T-cell (primary cell): Measurements from ENCODE around the gene ELMO1. TPM values are rescaled to one million over a fixed set of nuclear protein-coding genes. Genes with fewer than 3 reads are reported as not detected.

Source experiments
- ATAC-seq, 4 experiments: fragments of 200-7000 bp in 3 of 4; fragments of 150-1000 bp in 1 of 4; cut with Tn5 transposase; replicated peaks in 1 of 4; 1 replicate in 3 of 4; 2 replicates in 1 of 4; pipeline ENCODE4 v1.10.0; 2021; ENCODE audit warnings: moderate library complexity in 3 of 4, mild to moderate bottlenecking in 2 of 4, moderate number of reproducible peaks in 1 of 4
- CTCF ChIA-PET, 2 donors: fragments of 300-600 bp; sonication (Branson Sonifier 250); formaldehyde crosslinking; loops; one replicate each; lab custom pipeline; 2022; ENCODE audit warnings: antibody characterized with exemption in 2 of 2; lab: Charles Lee
- POLR2A ChIA-PET, 2 donors: fragments of 300-600 bp; sonication (Branson Sonifier 250); formaldehyde crosslinking; loops; one replicate each; lab custom pipeline; 2022; ENCODE audit warnings: antibody characterized with exemption in 2 of 2; lab: Charles Lee
- DNase-seq, 35 experiments: peaks; one replicate each; pipeline versions ENCODE4 v3.0.0 to v3.0.0-alpha.2; 2013 to 2023
- H3K27ac ChIP-seq: one replicate; pipeline ENCODE4 v1.5.1; 2013; ENCODE audit warnings: low read length
- H3K27me3 ChIP-seq, 2 experiments: replicated peaks in 1 of 2; 1 replicate in 1 of 2; 2 replicates in 1 of 2; pipeline versions ENCODE4 v1.6.1 to v1.7.0; 2013; ENCODE audit warnings: low read length in 1 of 2, mixed read lengths in 1 of 2; ENCODE audit not compliant: control insufficient read depth in 2 of 2, insufficient read depth in 2 of 2; ENCODE audit errors: extremely low read depth in 1 of 2
- H3K36me3 ChIP-seq, 2 donors: 1 replicate in 1 of 2; 2 replicates in 1 of 2; pipeline versions ENCODE4 v1.6.1 to v1.7.0; 2013; ENCODE audit warnings: low read length in 1 of 2; ENCODE audit not compliant: control insufficient read depth in 2 of 2, insufficient read depth in 1 of 2; ENCODE audit errors: extremely low read depth in 1 of 2
- H3K4me1 ChIP-seq, 2 experiments: 1 replicate in 1 of 2; 2 replicates in 1 of 2; pipeline versions ENCODE4 v1.6.1 to v1.7.0; 2013; ENCODE audit warnings: low read length in 2 of 2, mixed read lengths in 1 of 2; ENCODE audit not compliant: insufficient read depth in 2 of 2, control insufficient read depth in 1 of 2; ENCODE audit errors: extremely low read depth in 1 of 2
- H3K4me3 ChIP-seq, 2 donors: 1 replicate in 1 of 2; 2 replicates in 1 of 2; pipeline versions ENCODE4 v1.5.1 to v1.7.0; 2013; ENCODE audit warnings: mild to moderate bottlenecking in 2 of 2, low read length in 1 of 2, moderate library complexity in 1 of 2; ENCODE audit not compliant: control insufficient read depth in 1 of 2; ENCODE audit errors: extremely low read depth in 1 of 2
- H3K9me3 ChIP-seq: 2 replicates; pipeline ENCODE4 v1.7.0; 2013
- H3K27ac Mint-ChIP-seq, 2 donors: one replicate each; pipeline ENCODE4 v1.8.0; 2020 to 2021; ENCODE audit warnings: mild to moderate bottlenecking in 2 of 2, mixed read lengths in 2 of 2
- H3K27me3 Mint-ChIP-seq, 2 donors: one replicate each; pipeline ENCODE4 v1.8.0; 2021 to 2022; ENCODE audit warnings: mixed read lengths in 2 of 2
- H3K36me3 Mint-ChIP-seq: one replicate; pipeline ENCODE4 v1.8.0; 2021; ENCODE audit warnings: mixed read lengths
- H3K4me1 Mint-ChIP-seq, 3 donors: one replicate each; pipeline ENCODE4 v1.8.0; 2020 to 2022; ENCODE audit warnings: mixed read lengths in 3 of 3, mild to moderate bottlenecking in 1 of 3
- H3K4me3 Mint-ChIP-seq, 3 donors: one replicate each; pipeline ENCODE4 v1.8.0; 2020 to 2022; ENCODE audit warnings: mild to moderate bottlenecking in 3 of 3, mixed read lengths in 3 of 3, moderate library complexity in 3 of 3
- H3K9me3 Mint-ChIP-seq, 3 donors: one replicate each; pipeline ENCODE4 v1.8.0; 2020 to 2022; ENCODE audit warnings: mixed read lengths in 3 of 3
- WGBS: methylation state at CpG from one replicate; pipeline ENCODE4 v1.1.5; 2013; ENCODE audit warnings: missing lambda C conversion rate; ENCODE audit not compliant: insufficient coverage; 5-methylcytosine and 5-hydroxymethylcytosine counted together
- total RNA-seq, 35 experiments: library from RNA in 6 of 35; stranded (reverse) in 6 of 35; fragments of 120-200 nt in 1 of 35; gene quantifications; one replicate each; pipeline versions ENCODE4 v1.2.1 to v1.2.4 and lab custom pipeline; 2013 to 2026

ELMO1 gene
- total RNA-seq, 5 donors from 2014 or later (not counting 1 experiment from before 2014, with no cell fraction given), result 101 to 149 (median 113) TPM

- H3K9me3 ChIP-seq, result no peaks in the 10 kb centered on the region
- Mint-ChIP-seq H3K9me3 (no peaks in the 10 kb centered on the region), H3K4me1 (peaks cover 18 to 19% (median 18%) of the 10 kb centered on the region in 3 donors), H3K27me3 (no peaks in the 10 kb centered on the region), H3K4me3 (no peak overlapping the region), H3K36me3 (peaks cover 25% of the 10 kb centered on the region), H3K27ac (no peak overlapping the region)
- H3K27ac ChIP-seq, result no peak overlapping the region
- no peak overlapping the region for H3K4me3 ChIP-seq
- POLR2A ChIA-PET, result interaction anchor here in 1 of 2 donors (0.6 kb wide), 1 partner anchor 81 kb away, joined by 3 read pairs; no protein-coding TSS in a partner anchor
- ATAC-seq (no peak), DNase-seq (no peak)
- H3K27me3 ChIP-seq, result no peaks in the 10 kb centered on the region
- H3K4me1 ChIP-seq, result peaks cover 0 to 5% of the 10 kb centered on the region in 2 experiments
- H3K36me3 ChIP-seq, result peaks cover 0 to 15% of the 10 kb centered on the region in 2 donors
- CTCF ChIA-PET, result interaction anchor here in 1 of 2 donors (0.6 kb wide), 1 partner anchor 102 kb away, joined by 3 read pairs; no protein-coding TSS in a partner anchor
- 100% methylated on average over 4 of the region's 4 CpGs for WGBS
Observed at GRCh38 chr7:37323966-37324365, 124.7 kb downstream of the ELMO1 start.

GRCh38 chr7:37322831-37323230 lies 125.8 kb downstream of the ELMO1 start:
- ATAC-seq (no peak), DNase-seq (no peak)
- Mint-ChIP-seq H3K36me3 (peaks cover 19% of the 10 kb centered on the region), H3K4me1 (peaks cover 9 to 13% (median 12%) of the 10 kb centered on the region in 3 donors), H3K27me3 (no peaks in the 10 kb centered on the region), H3K27ac (no peak overlapping the region), H3K4me3 (no peak overlapping the region), H3K9me3 (no peaks in the 10 kb centered on the region)
- H3K9me3 ChIP-seq, result no peaks in the 10 kb centered on the region
- H3K4me3 ChIP-seq, result no peak overlapping the region
- CTCF ChIA-PET, result no interaction called here
- no peak overlapping the region for H3K27ac ChIP-seq
- H3K4me1 ChIP-seq, result peaks cover 3 to 11% of the 10 kb centered on the region in 2 experiments
- peaks cover 0 to 12% of the 10 kb centered on the region in 2 donors for H3K36me3 ChIP-seq
- POLR2A ChIA-PET, result interaction anchor here in 1 of 2 donors (0.6 kb wide), 1 partner anchor 105 kb away, joined by 3 read pairs; no protein-coding TSS in a partner anchor
- WGBS, result 100% methylated on average over 2 of the region's 4 CpGs
- H3K27me3 ChIP-seq, result no peaks in the 10 kb centered on the region

GRCh38 chr7:37320848-37321468 lies 127.7 kb downstream of the ELMO1 start:
- peaks cover 0 to 8% of the 10 kb centered on the region in 2 donors for H3K36me3 ChIP-seq
- ChIA-PET POLR2A (interaction anchor here in 1 of 2 donors (0.7 kb wide), 1 partner anchor 43 kb away, joined by 3 read pairs; no protein-coding TSS in a partner anchor), CTCF (no interaction called here)
- ATAC-seq (no peak), DNase-seq (no peak)
- H3K4me1 ChIP-seq, result peaks cover 9 to 14% of the 10 kb centered on the region in 2 experiments
- no peak overlapping the region for H3K4me3 Mint-ChIP-seq
- peaks cover 23% of the 10 kb centered on the region for H3K36me3 Mint-ChIP-seq
- peaks cover 10 to 14% (median 13%) of the 10 kb centered on the region in 3 donors for H3K4me1 Mint-ChIP-seq
- no peak overlapping the region for H3K4me3 ChIP-seq
- no peaks in the 10 kb centered on the region for H3K9me3 ChIP-seq
- 100% methylated on average over 4 of the region's 10 CpGs for WGBS
- no peaks in the 10 kb centered on the region for H3K27me3 Mint-ChIP-seq
- no peak overlapping the region for H3K27ac Mint-ChIP-seq
- no peaks in the 10 kb centered on the region for H3K27me3 ChIP-seq
- H3K9me3 Mint-ChIP-seq, result no peaks in the 10 kb centered on the region
- H3K27ac ChIP-seq, result no peak overlapping the region

GRCh38 chr7:37320140-37320847 lies 128.4 kb downstream of the ELMO1 start:
- H3K27me3 Mint-ChIP-seq, result no peaks in the 10 kb centered on the region
- no peak overlapping the region for H3K27ac Mint-ChIP-seq
- no peak overlapping the region for H3K27ac ChIP-seq

GRCh38 chr7:37318541-37318940 lies 130.1 kb downstream of the ELMO1 start:
- peaks cover 23 to 32% (median 31%) of the 10 kb centered on the region in 3 donors for H3K4me1 Mint-ChIP-seq
- Histone ChIP-seq H3K27me3 (no peaks in the 10 kb centered on the region), H3K4me1 (peaks cover 12 to 22% of the 10 kb centered on the region in 2 experiments), H3K36me3 (peaks cover 0 to 15% of the 10 kb centered on the region in 2 donors), H3K9me3 (no peaks in the 10 kb centered on the region), H3K4me3 (no peak overlapping the region), H3K27ac (peak overlapping the region; percentile 0)
- ChIA-PET CTCF (interaction anchor here in 1 of 2 donors (1.0 to 1.1 kb wide), 2 partner anchors 33 to 34 kb away, joined by 3 read pairs; no protein-coding TSS in a partner anchor), POLR2A (interaction anchor here (0.6 kb wide), 2 partner anchors 17 to 494 kb away, joined by 3 read pairs; no protein-coding TSS in a partner anchor)
- peaks cover 28% of the 10 kb centered on the region for H3K36me3 Mint-ChIP-seq
- no peaks in the 10 kb centered on the region for H3K9me3 Mint-ChIP-seq
- peak in 3 of 4 experiments; percentile 31 to 70 (median 48) for ATAC-seq
- no peak overlapping the region for H3K4me3 Mint-ChIP-seq
- no peak overlapping the region for H3K27ac Mint-ChIP-seq
- no peaks in the 10 kb centered on the region for H3K27me3 Mint-ChIP-seq
- 57% methylated on average over 2 of the region's 2 CpGs for WGBS
- peak in 7 of 35 experiments; percentile 2 to 44 (median 9) for DNase-seq

More at GRCh38 chr7:37320140-37320847, 128.4 kb downstream of the ELMO1 start:
- H3K36me3 ChIP-seq, result peaks cover 0 to 8% of the 10 kb centered on the region in 2 donors
- H3K9me3 Mint-ChIP-seq, result no peaks in the 10 kb centered on the region
- ATAC-seq (no peak), DNase-seq (no peak)
- H3K4me1 ChIP-seq, result peaks cover 9 to 18% of the 10 kb centered on the region in 2 experiments
- peaks cover 22% of the 10 kb centered on the region for H3K36me3 Mint-ChIP-seq
- ChIA-PET POLR2A (interaction anchor here in 1 of 2 donors (0.7 kb wide), 2 partner anchors 15 to 43 kb away, joined by 3 read pairs; no protein-coding TSS in a partner anchor), CTCF (interaction anchor here in 1 of 2 donors (1.3 kb wide), 1 partner anchor 10 kb away, joined by 4 read pairs; no protein-coding TSS in a partner anchor)
- 93% methylated on average over 3 of the region's 6 CpGs for WGBS
- peaks cover 15 to 20% (median 17%) of the 10 kb centered on the region in 3 donors for H3K4me1 Mint-ChIP-seq
- H3K4me3 ChIP-seq, result no peak overlapping the region
- no peaks in the 10 kb centered on the region for H3K9me3 ChIP-seq
- no peak overlapping the region for H3K4me3 Mint-ChIP-seq
- no peaks in the 10 kb centered on the region for H3K27me3 ChIP-seq
